GM23338 (cell line): Measurements from ENCODE around the gene NCLN.

Source experiments
- CTCF ChIP-seq, 2 experiments: fragments of 200-600 bp in 1 of 2; sonication (generic) in 1 of 2; conservative IDR thresholded peaks; 2 replicates each; pipeline versions ENCODE4 v1.5.1 to v1.6.1; 2016 to 2017; ENCODE audit warnings: antibody characterized with exemption in 2 of 2, low read depth in 2 of 2, mild to moderate bottlenecking in 2 of 2, moderate library complexity in 1 of 2
- EZH2phosphoT487 ChIP-seq: fragments of 200-600 bp; sonication (generic); IDR thresholded peaks from one replicate; pipeline ENCODE4 v1.8.1; 2018; ENCODE audit warnings: antibody characterized with exemption; ENCODE audit not compliant: unreplicated experiment
- POLR2AphosphoS5 ChIP-seq: IDR thresholded peaks from 2 replicates; pipeline ENCODE4 v1.6.1; 2016; ENCODE audit warnings: antibody characterized with exemption, low read depth

GRCh38 chr19:3231288-3231687, 45.6 kb downstream of the NCLN start:
- TF ChIP-seq CTCF (conservative IDR thresholded peaks at IDR 0.05; ENCODE audit: low read depth in 2 of 2) (no peak), POLR2AphosphoS5 (no peak), EZH2phosphoT487 (no peak)
